Measurements from ENCODE around the gene ZNF516.

- no peak for TF ChIP-seq CTCF (IDR thresholded peaks at IDR 0.05; ENCODE audit: insufficient read depth, low read length)
- no peak for TF ChIP-seq GABPA (IDR thresholded peaks at IDR 0.05; ENCODE audit: low read depth)
- no peak for TF ChIP-seq POLR2AphosphoS5 (IDR thresholded peaks at IDR 0.05; ENCODE audit: low read depth)
Observed at GRCh38 chr18:76357585-76358260, 137.3 kb downstream of the ZNF516 start.
